Endothelial cell (in vitro differentiated cells): ENCODE measurements around the gene IGSF9B. TPM values are rescaled to one million over a fixed set of nuclear protein-coding genes. Genes with fewer than 3 reads are reported as not detected.
A peak's percentile ranks its signal among the peaks of the same experiment; 100 is the strongest.

Source experiments
- DNase-seq: peaks from one replicate; pipeline ENCODE4 v3.0.0; 2021; ENCODE audit warnings: low spot score
- H3K27ac Mint-ChIP-seq: one replicate; pipeline ENCODE4 v1.8.0; 2021; ENCODE audit warnings: mixed read lengths, inconsistent platforms; ENCODE audit not compliant: unreplicated experiment
- H3K27me3 Mint-ChIP-seq: one replicate; pipeline ENCODE4 v1.8.0; 2021; ENCODE audit warnings: mild to moderate bottlenecking, moderate library complexity, mixed read lengths, inconsistent platforms; ENCODE audit not compliant: unreplicated experiment
- H3K36me3 Mint-ChIP-seq: one replicate; pipeline ENCODE4 v1.8.0; 2021; ENCODE audit warnings: mild to moderate bottlenecking, low read depth, mixed read lengths, inconsistent platforms; ENCODE audit not compliant: unreplicated experiment
- H3K4me1 Mint-ChIP-seq: one replicate; pipeline ENCODE4 v1.8.0; 2021; ENCODE audit warnings: mild to moderate bottlenecking, mixed read lengths, inconsistent platforms; ENCODE audit not compliant: unreplicated experiment
- H3K4me3 Mint-ChIP-seq: one replicate; pipeline ENCODE4 v1.8.0; 2021; ENCODE audit warnings: mild to moderate bottlenecking, mixed read lengths, inconsistent platforms; ENCODE audit not compliant: unreplicated experiment
- H3K9me3 Mint-ChIP-seq: one replicate; pipeline ENCODE4 v1.8.0; 2021; ENCODE audit warnings: mixed read lengths, inconsistent platforms; ENCODE audit not compliant: unreplicated experiment
- total RNA-seq: library from RNA; stranded (reverse); fragmentation: NEBNext Ultra II Directional; extraction: Animal tissue kit (Norgen Biotek cat#: 25700); gene quantifications from one replicate; pipeline ENCODE4 v1.2.1, GENCODE V29; 2021; ENCODE audit not compliant: unreplicated experiment
- TF ChIP-seq, protein P1 (sequence below): fragments of 200-600 bp; sonication (generic); IDR thresholded peaks from one replicate; pipeline ENCODE4 v1.5.0; 2021; ENCODE audit warnings: antibody characterized with exemption; ENCODE audit not compliant: unreplicated experiment

IGSF9B gene
- total RNA-seq, 1 donor from 2014 or later: 6.6 TPM

- Mint-ChIP-seq H3K9me3 (no peaks in the 10 kb centered on the region), H3K4me3 (no peak overlapping the region), H3K27ac (no peak overlapping the region), H3K36me3 (no peaks in the 10 kb centered on the region), H3K4me1 (peaks cover 8% of the 10 kb centered on the region), H3K27me3 (peaks cover 11% of the 10 kb centered on the region)
- TF ChIP-seq, protein P1, sequence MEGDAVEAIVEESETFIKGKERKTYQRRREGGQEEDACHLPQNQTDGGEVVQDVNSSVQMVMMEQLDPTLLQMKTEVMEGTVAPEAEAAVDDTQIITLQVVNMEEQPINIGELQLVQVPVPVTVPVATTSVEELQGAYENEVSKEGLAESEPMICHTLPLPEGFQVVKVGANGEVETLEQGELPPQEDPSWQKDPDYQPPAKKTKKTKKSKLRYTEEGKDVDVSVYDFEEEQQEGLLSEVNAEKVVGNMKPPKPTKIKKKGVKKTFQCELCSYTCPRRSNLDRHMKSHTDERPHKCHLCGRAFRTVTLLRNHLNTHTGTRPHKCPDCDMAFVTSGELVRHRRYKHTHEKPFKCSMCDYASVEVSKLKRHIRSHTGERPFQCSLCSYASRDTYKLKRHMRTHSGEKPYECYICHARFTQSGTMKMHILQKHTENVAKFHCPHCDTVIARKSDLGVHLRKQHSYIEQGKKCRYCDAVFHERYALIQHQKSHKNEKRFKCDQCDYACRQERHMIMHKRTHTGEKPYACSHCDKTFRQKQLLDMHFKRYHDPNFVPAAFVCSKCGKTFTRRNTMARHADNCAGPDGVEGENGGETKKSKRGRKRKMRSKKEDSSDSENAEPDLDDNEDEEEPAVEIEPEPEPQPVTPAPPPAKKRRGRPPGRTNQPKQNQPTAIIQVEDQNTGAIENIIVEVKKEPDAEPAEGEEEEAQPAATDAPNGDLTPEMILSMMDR: no peak
- no peak for DNase-seq
These were observed 15.1 kb upstream of the IGSF9B start for GRCh38 chr11:133971881-133972280.

- DNase-seq: no peak
- no peaks in the 10 kb centered on the region for H3K9me3 Mint-ChIP-seq
- peaks cover 4% of the 10 kb centered on the region for H3K36me3 Mint-ChIP-seq
- H3K27me3 Mint-ChIP-seq: peaks cover 13% of the 10 kb centered on the region
- no peak overlapping the region for H3K27ac Mint-ChIP-seq
- H3K4me1 Mint-ChIP-seq: peaks cover 13% of the 10 kb centered on the region
- TF ChIP-seq, protein P1: no peak
- H3K4me3 Mint-ChIP-seq: no peak overlapping the region
These were observed 12.3 kb upstream of the IGSF9B start for GRCh38 chr11:133969112-133969511.

DNA sequence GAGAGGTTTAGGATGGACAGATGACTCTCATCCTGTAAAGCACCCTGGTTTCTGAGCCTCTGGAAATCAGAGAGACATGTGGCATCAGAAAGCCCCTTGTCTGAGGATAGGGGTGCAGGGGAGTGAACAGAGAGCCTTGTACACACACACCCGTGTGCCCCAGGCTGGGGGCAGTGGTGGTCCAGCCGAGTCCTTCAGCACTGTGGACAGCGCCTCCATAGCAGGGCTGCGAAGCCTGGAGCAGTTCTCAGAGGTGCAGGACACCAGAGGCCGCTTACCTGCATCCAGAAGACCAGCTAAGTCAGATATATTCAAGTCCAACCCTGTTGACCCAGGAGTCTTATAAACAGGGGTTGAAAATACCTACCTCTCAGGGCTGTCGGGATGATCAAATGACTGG, 11.5 kb upstream of the IGSF9B start:
- H3K27ac Mint-ChIP-seq: no peak overlapping the region
- H3K4me1 Mint-ChIP-seq: peaks cover 13% of the 10 kb centered on the region
- H3K4me3 Mint-ChIP-seq: no peak overlapping the region
- DNase-seq: peak; percentile 65
- H3K36me3 Mint-ChIP-seq: peaks cover 4% of the 10 kb centered on the region
- TF ChIP-seq, protein P1: no peak
- no peaks in the 10 kb centered on the region for H3K9me3 Mint-ChIP-seq
- peaks cover 12% of the 10 kb centered on the region for H3K27me3 Mint-ChIP-seq

DNA sequence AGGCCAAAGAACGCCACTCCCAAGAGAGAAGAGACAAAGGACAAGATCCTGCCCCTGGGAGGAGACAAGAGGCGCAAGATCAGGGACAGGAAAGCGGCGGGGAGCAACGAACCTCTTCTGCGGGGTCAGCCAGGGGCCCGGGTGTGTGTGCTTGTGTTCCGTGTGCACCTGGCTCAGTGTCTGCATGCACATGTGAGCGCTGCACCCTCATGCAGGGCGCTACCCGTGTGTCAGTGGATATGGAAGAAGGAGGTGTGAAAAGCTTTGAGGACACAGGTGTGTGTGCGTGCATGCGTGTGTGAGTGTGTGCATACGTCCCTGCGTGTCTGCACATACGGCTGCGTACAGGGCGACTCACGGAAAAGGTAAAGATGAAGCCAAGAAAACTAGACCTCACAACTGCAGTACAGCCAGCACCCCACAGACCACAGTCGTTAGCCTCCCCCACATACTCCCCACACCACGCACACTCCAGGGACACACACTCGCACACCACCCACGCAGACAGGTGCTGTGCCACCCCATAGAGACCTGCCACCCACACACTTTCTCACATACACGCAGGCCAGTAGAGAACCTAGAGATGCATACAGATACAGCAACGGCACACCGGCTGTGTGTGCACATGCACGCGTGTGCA, 11.0 kb upstream of the IGSF9B start:
- H3K4me1 Mint-ChIP-seq: peaks cover 13% of the 10 kb centered on the region
- DNase-seq: no peak
- TF ChIP-seq, protein P1: no peak
- H3K9me3 Mint-ChIP-seq: no peaks in the 10 kb centered on the region
- H3K36me3 Mint-ChIP-seq: peaks cover 4% of the 10 kb centered on the region
- H3K27ac Mint-ChIP-seq: no peak overlapping the region
- no peak overlapping the region for H3K4me3 Mint-ChIP-seq
- peaks cover 15% of the 10 kb centered on the region for H3K27me3 Mint-ChIP-seq

DNA sequence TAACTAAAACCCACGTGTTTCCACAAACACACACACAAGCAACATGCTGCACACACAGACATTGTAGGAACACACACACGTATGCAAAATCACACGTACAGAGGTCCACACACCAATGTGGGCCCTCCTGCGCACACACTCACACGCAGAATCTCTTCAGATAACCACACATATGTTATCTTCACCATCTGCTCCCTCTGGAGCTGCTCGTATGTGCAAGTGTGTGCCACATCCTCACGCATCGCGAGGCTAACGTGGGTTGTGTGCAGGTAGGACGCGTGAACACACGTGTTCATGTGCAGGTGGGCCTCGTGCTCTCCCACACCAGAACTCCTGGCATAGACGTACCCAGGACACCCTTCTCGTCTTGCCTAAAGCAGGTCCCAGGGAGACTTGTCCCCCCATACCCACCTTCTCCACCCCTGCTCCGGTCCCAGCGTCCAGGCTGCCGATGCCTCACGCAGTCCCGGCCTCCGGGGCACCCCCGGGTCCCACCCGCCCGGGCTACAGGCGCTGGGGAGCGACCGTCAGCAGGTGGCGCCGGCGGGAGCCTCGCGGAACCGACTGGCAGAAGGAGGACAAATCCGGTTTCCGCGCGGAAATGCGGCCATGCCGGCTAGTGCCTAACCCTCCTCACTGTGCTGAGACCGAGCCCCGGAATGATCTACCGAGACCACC, 10.3 kb upstream of the IGSF9B start:
- TF ChIP-seq, protein P1: peak; percentile 28
- Mint-ChIP-seq H3K27me3 (peaks cover 14% of the 10 kb centered on the region), H3K9me3 (no peaks in the 10 kb centered on the region), H3K27ac (no peak overlapping the region), H3K36me3 (peaks cover 4% of the 10 kb centered on the region), H3K4me3 (no peak overlapping the region), H3K4me1 (peaks cover 13% of the 10 kb centered on the region)
- peak; percentile 77 for DNase-seq
